OCI-LY1 (cell line): ENCODE results near the gene TRABD2B.

Experiments used
- H2AFZ ChIP-seq: fragments of 200-600 bp; sonication (generic), shearing (Covaris generic); 2 replicates; pipeline ENCODE4 v1.6.0; 2014; ENCODE audit warnings: antibody characterized with exemption, mild to moderate bottlenecking, low read length
- H3F3A ChIP-seq: fragments of 200-600 bp; sonication (generic), shearing (Covaris generic); 2 replicates; pipeline ENCODE4 v1.6.0; 2014; ENCODE audit warnings: mild to moderate bottlenecking, antibody characterized with exemption, low read length, moderate library complexity; ENCODE audit not compliant: insufficient read depth
- H3K27ac ChIP-seq: fragments of 200-600 bp; sonication (generic); 2 replicates; pipeline ENCODE4 v1.5.1; 2014; ENCODE audit warnings: low read length, mixed run types, mild to moderate bottlenecking, low read depth; ENCODE audit not compliant: poor library complexity, severe bottlenecking
- H3K27me3 ChIP-seq: fragments of 200-600 bp; sonication (generic); 2 replicates; pipeline ENCODE4 v1.6.0; 2014; ENCODE audit warnings: antibody characterized with exemption, mild to moderate bottlenecking, low read length, moderate library complexity; ENCODE audit not compliant: insufficient read depth
- H3K36me3 ChIP-seq: fragments of 200-600 bp; sonication (generic); 2 replicates; pipeline ENCODE4 v1.6.1; 2014; ENCODE audit warnings: mild to moderate bottlenecking, antibody characterized with exemption, low read length, moderate library complexity, mixed read lengths; ENCODE audit not compliant: insufficient read depth
- H3K4me1 ChIP-seq: fragments of 200-600 bp; sonication (generic); 2 replicates; pipeline ENCODE4 v1.5.1; 2014; ENCODE audit warnings: mild to moderate bottlenecking, low read length, moderate library complexity; ENCODE audit not compliant: insufficient read depth, severe bottlenecking
- H3K4me2 ChIP-seq: fragments of 200-600 bp; sonication (generic), shearing (Covaris generic); 2 replicates; pipeline ENCODE4 v1.6.1; 2014; ENCODE audit warnings: low read length
- H3K4me3 ChIP-seq: fragments of 200-600 bp; sonication (generic); 2 replicates; pipeline ENCODE4 v1.5.1; 2014; ENCODE audit warnings: low read length, low read depth, mild to moderate bottlenecking, mixed read lengths; ENCODE audit not compliant: poor library complexity, severe bottlenecking
- H3K79me2 ChIP-seq: fragments of 200-600 bp; shearing (Covaris generic); 2 replicates; pipeline ENCODE4 v1.6.1; 2016; ENCODE audit warnings: mixed run types, low read length, mixed read lengths; ENCODE audit not compliant: insufficient read depth
- H3K9ac ChIP-seq: fragments of 200-600 bp; sonication (generic), shearing (Covaris generic); 2 replicates; pipeline ENCODE4 v1.6.1; 2014; ENCODE audit warnings: mild to moderate bottlenecking, low read length, mixed read lengths
- H3K9me2 ChIP-seq: fragments of 200-600 bp; sonication (generic), shearing (Covaris generic); 2 replicates; pipeline ENCODE4 v1.6.1; 2014; ENCODE audit warnings: low read depth, mild to moderate bottlenecking, low read length, mixed read lengths
- H3K9me3 ChIP-seq: fragments of 200-600 bp; shearing (Covaris generic); 2 replicates; pipeline ENCODE4 v1.6.1; 2014; ENCODE audit warnings: low read length, mixed read lengths
- H4K20me1 ChIP-seq: fragments of 200-600 bp; sonication (generic), shearing (Covaris generic); 2 replicates; pipeline ENCODE4 v1.6.0; 2016; ENCODE audit warnings: mild to moderate bottlenecking, low read length; ENCODE audit not compliant: insufficient read depth
- EZH2 ChIP-seq: fragments of 200-600 bp; sonication (generic), shearing (Covaris generic); IDR thresholded peaks from 2 replicates; pipeline ENCODE4 v1.8.0; 2017; ENCODE audit warnings: borderline replicate concordance, mixed run types, mild to moderate bottlenecking, antibody characterized with exemption, low read length, moderate library complexity, mixed read lengths
- TF ChIP-seq, protein P1 (sequence below): fragments of 200-600 bp; sonication (generic), shearing (Covaris generic); IDR thresholded peaks from 2 replicates; pipeline ENCODE4 v1.5.1; 2017; ENCODE audit warnings: mild to moderate bottlenecking, antibody characterized with exemption, low read length, moderate library complexity, mixed read lengths

Gene TRABD2B

DNA sequence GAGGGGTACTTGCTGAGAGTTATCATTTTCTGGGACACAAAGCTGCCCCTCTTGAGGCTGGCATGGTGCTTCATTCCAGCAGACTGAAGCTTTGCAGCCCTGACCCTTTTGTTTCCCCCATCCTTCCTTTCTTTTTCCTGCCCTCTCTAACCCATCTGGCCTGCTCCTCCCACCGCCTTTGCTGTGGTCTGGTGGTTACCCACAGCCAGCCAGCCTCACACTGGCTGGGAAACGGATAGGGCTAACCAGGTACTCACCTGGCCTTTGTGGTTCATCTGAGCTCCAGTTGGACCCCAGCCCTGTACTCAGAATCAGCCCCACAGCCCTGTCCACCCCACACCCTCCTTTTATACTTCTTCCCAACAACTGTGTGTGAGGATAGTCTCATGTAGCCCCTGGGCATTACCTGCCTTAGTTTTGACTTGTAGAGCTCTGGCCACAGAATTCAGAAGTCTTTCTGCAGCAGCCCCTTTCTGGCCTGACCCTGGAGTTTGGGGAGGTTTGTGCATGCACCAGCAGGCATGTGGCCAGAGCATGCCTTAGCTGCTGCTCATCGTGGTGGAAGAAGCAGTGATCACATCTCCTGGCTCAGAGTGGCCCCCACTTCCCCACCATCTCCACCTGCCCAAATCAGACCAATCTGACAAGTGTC is 138.0 kb downstream of the TRABD2B start:
- Histone ChIP-seq H3K9me3 (no peaks in the 10 kb centered on the region), H3F3A (no peaks in the 10 kb centered on the region), H2AFZ (no peak overlapping the region), H3K27ac (no peak overlapping the region), H3K4me2 (no peak overlapping the region), H3K79me2 (no peaks in the 10 kb centered on the region), H3K9ac (no peak overlapping the region), H3K9me2 (no peaks in the 10 kb centered on the region), H3K27me3 (no peaks in the 10 kb centered on the region), H3K36me3 (no peaks in the 10 kb centered on the region), H3K4me3 (no peak overlapping the region), H4K20me1 (no peaks in the 10 kb centered on the region), H3K4me1 (no peaks in the 10 kb centered on the region)
- TF ChIP-seq, protein P1, sequence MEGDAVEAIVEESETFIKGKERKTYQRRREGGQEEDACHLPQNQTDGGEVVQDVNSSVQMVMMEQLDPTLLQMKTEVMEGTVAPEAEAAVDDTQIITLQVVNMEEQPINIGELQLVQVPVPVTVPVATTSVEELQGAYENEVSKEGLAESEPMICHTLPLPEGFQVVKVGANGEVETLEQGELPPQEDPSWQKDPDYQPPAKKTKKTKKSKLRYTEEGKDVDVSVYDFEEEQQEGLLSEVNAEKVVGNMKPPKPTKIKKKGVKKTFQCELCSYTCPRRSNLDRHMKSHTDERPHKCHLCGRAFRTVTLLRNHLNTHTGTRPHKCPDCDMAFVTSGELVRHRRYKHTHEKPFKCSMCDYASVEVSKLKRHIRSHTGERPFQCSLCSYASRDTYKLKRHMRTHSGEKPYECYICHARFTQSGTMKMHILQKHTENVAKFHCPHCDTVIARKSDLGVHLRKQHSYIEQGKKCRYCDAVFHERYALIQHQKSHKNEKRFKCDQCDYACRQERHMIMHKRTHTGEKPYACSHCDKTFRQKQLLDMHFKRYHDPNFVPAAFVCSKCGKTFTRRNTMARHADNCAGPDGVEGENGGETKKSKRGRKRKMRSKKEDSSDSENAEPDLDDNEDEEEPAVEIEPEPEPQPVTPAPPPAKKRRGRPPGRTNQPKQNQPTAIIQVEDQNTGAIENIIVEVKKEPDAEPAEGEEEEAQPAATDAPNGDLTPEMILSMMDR = no peak
- no peak for TF ChIP-seq EZH2

DNA sequence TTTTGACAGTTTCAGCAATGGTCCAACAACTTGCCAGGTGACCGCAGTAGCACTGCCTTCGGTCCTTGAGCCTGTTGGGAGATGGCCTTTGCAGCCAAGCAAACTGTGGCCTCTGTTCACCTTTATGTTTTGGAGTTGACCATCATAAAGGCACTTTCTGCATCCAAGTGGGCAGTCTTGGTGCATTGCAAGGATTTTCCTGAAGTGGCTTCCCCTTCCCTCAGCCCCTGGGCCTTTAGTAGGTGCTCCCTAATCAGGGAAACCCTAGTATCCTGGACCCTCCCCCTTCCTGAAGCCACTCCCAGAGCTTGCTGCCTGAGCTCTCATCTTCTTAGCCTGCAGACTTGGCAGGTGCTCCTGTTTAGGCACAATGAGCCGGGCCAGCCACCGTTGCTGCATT is 140.2 kb downstream of the TRABD2B start:
- Histone ChIP-seq H3K4me3 (no peak overlapping the region), H4K20me1 (no peaks in the 10 kb centered on the region), H3K9me3 (no peaks in the 10 kb centered on the region), H3F3A (no peaks in the 10 kb centered on the region), H3K27me3 (no peaks in the 10 kb centered on the region), H3K36me3 (no peaks in the 10 kb centered on the region), H3K4me2 (no peak overlapping the region), H3K9ac (no peak overlapping the region), H3K79me2 (no peaks in the 10 kb centered on the region), H3K4me1 (no peaks in the 10 kb centered on the region), H3K9me2 (no peaks in the 10 kb centered on the region), H3K27ac (no peak overlapping the region), H2AFZ (no peak overlapping the region)
- TF ChIP-seq, protein P1 = no peak
- TF ChIP-seq EZH2 = no peak

DNA sequence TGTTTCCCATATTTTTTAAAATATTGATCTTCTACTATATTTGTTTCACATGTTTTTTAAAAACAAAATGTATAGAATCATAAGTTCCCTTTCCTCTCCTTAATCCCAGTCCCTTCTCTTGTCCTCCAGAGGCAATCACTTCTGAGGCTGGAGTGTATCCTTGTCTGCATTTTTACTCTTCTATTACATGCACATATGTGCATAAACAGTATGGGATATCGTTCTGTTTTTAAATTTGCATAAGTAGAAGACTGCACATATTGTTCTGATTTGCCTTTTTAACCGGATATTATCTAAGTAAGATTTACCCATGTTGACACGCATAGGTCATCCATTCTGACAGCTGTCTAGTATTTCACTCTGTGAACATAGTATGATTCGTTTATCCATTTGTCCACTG is 142.0 kb downstream of the TRABD2B start:
- H3K4me2 ChIP-seq = no peak overlapping the region
- H3K36me3 ChIP-seq = no peaks in the 10 kb centered on the region
- no peaks in the 10 kb centered on the region for H3K4me1 ChIP-seq
- no peaks in the 10 kb centered on the region for H3F3A ChIP-seq
- no peaks in the 10 kb centered on the region for H3K9me3 ChIP-seq
- no peaks in the 10 kb centered on the region for H3K27me3 ChIP-seq
- H3K27ac ChIP-seq = no peak overlapping the region
- H3K4me3 ChIP-seq = no peak overlapping the region
- TF ChIP-seq, protein P1 = no peak
- no peak for TF ChIP-seq EZH2
- H2AFZ ChIP-seq = no peak overlapping the region
- no peaks in the 10 kb centered on the region for H3K9me2 ChIP-seq
- H4K20me1 ChIP-seq = no peaks in the 10 kb centered on the region
- no peak overlapping the region for H3K9ac ChIP-seq
- no peaks in the 10 kb centered on the region for H3K79me2 ChIP-seq
